SK-N-MC (cell line): ENCODE measurements around the gene TAB3.

Source experiments
- EZH2 ChIP-seq: fragments of 200-600 bp; sonication (generic); IDR thresholded peaks from one replicate; pipeline ENCODE4 v1.6.1; 2017; ENCODE audit warnings: antibody characterized with exemption
- POLR2AphosphoS5 ChIP-seq: IDR thresholded peaks from 2 replicates; pipeline ENCODE4 v1.6.1; 2012; ENCODE audit warnings: mild to moderate bottlenecking, low read depth, low read length, borderline replicate concordance

DNA sequence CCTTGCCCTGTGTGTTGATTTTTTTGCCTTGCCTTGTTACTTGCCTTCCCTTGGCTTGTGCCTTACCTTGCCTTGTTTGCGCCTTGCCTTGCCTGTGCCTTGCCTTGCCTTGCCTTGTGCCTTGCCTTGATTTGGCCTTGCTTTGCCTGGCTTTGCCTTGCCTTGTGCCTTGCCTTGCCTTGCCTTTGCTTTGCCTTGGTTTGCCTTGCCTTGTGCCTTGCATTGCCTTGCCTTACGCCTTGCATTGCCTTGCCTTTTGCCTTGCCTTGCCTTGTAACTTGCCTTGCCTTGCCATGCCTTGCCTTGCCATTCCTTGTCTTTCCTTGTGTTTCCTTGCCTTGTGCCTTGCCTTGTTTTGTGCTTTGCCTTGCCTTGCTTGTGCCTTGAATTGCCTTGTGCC is 94.6 kb downstream of the TAB3 start:
- TF ChIP-seq EZH2 = no peak
- no peak for TF ChIP-seq POLR2AphosphoS5
